Heart left ventricle (tissue), 16 donors: Measurements from ENCODE around the gene BBX. TPM values are rescaled to one million over a fixed set of nuclear protein-coding genes. Genes with fewer than 3 reads are reported as not detected.

Experiments
- ATAC-seq, 4 donors: fragments of 200-7000 bp; cut with Tn5 transposase; one replicate each; pipeline ENCODE4 v1.9.1; 2020 to 2022; ENCODE audit warnings: moderate library complexity in 4 of 4, mild to moderate bottlenecking in 3 of 4, moderate number of reproducible peaks in 1 of 4
- DNase-seq, 5 donors: peaks; one replicate each; pipeline ENCODE4 v3.0.0-alpha.2; 2020
- H3K27ac ChIP-seq, 12 donors: fragments of 200-600 bp; sonication (generic) in 4 of 12; one replicate each; pipeline versions ENCODE4 v1.5.0 to v1.8.0; 2016 to 2022; ENCODE audit warnings: mild to moderate bottlenecking in 2 of 12
- H3K27me3 ChIP-seq, 9 donors: fragments of 200-600 bp; sonication (generic) in 2 of 9; one replicate each; pipeline versions ENCODE4 v1.5.1 to v1.8.0; 2016 to 2022; ENCODE audit warnings: mild to moderate bottlenecking in 3 of 9
- H3K36me3 ChIP-seq, 9 donors: fragments of 200-600 bp; sonication (generic) in 2 of 9; one replicate each; pipeline versions ENCODE4 v1.5.0 to v1.8.0; 2018 to 2022; ENCODE audit warnings: mild to moderate bottlenecking in 2 of 9
- H3K4me1 ChIP-seq, 12 donors: fragments of 200-600 bp; sonication (generic) in 4 of 12; one replicate each; pipeline versions ENCODE4 v1.5.0 to v1.8.0; 2016 to 2022; ENCODE audit warnings: mild to moderate bottlenecking in 3 of 12
- H3K4me3 ChIP-seq, 12 donors: fragments of 200-600 bp; sonication (generic) in 4 of 12; one replicate each; pipeline versions ENCODE4 v1.5.0 to v1.8.0; 2017 to 2022; ENCODE audit warnings: mild to moderate bottlenecking in 9 of 12, moderate library complexity in 4 of 12
- H3K9me3 ChIP-seq, 12 donors: fragments of 200-600 bp; sonication (generic) in 4 of 12; one replicate each; pipeline versions ENCODE4 v1.5.0 to v1.8.0; 2016 to 2022; ENCODE audit warnings: mild to moderate bottlenecking in 1 of 12
- CTCF ChIP-seq, 12 donors: fragments of 200-600 bp; sonication (generic) in 4 of 12; IDR thresholded peaks; one replicate each; pipeline versions ENCODE4 v1.5.0 to v1.8.0; 2018 to 2022; ENCODE audit warnings: antibody characterized with exemption in 12 of 12, mild to moderate bottlenecking in 5 of 12
- POLR2A ChIP-seq, 2 donors: fragments of 450-650 bp; IDR thresholded peaks; one replicate each; pipeline ENCODE4 v1.6.1; 2017; ENCODE audit warnings: antibody characterized with exemption in 2 of 2, mild to moderate bottlenecking in 2 of 2, moderate library complexity in 2 of 2
- WGBS, 4 donors: extraction: QIAGEN DNeasy Blood & Tissue Kit in 2 of 4; methylation state at CpG; one replicate each; pipeline versions ENCODE4 v1.1.5 to v1.1.7; 2013 to 2018; 5-methylcytosine and 5-hydroxymethylcytosine counted together
- intact Hi-C, 10 donors: fragments of 100-400 bp; cut with DNase I; formaldehyde crosslinking; loops; one replicate each; pipeline versions ENCODE4 v1.11.1 to v1.14.2; 2022
- polyA plus RNA-seq, 2 donors: library from polyadenylated mRNA; stranded (reverse); fragments of 200-250 nt; gene quantifications; one replicate each; pipeline ENCODE4 v1.2.3, GENCODE V29; 2013
- total RNA-seq, 9 donors: library from RNA; depleted of rRNA in 2 of 9; stranded (reverse); fragments of >200 nt in 2 of 9; fragmentation: NEBNext Ultra II Directional in 3 of 9; extraction: Animal tissue kit (Norgen Biotek cat#: 25700) in 3 of 9; gene quantifications; one replicate each; pipeline versions ENCODE4 v1.1.0 to v1.2.4, GENCODE V29; 2016 to 2023
- donor health status: ischemic (EF 13 %, LVEDD 7.1; RV severe dilation, severe dysfunction).
- donor health status: healthy with polysubstance abuse.
- donor health status: DM: no; HTN: yes; CAD: no.
- donor health status: DM: no; HTN: no; CAD: no.
- donor health status: ischemic (EF 25% LVEDD 6.9; RV normal size, moderate dysfunction).
- donor health status: ischemic (EF 25% LVEDD 5.7; RV mildly dilated, moderate dysfunction).
- donor health status: healthy.
- donor health status: DM: yes; HTN: yes; CAD: no.
- donor health status: ischemic (EF 35%, LVEDD 5.7; RV mildly dilated, moderate dysfunction).
- donor health status: nonischemic (EF 11% LVEDD 7.7; RV severe dilation, severe dysfunction).
- donor health status: DM: yes; HTN: yes; CAD: no.
- donor health status: PGD.
- donor health status: ischemic (EF 29% LVEDD 5.4; RV normal size, mild dysfunction).
- donor health status: nonischemic (EF 23%, LVEDD 6.1; RV moderate dilation, normal function).

Gene BBX
- total and polyA plus RNA-seq, 11 donors = 9.1 to 60.5 (median 46.8) TPM

DNA sequence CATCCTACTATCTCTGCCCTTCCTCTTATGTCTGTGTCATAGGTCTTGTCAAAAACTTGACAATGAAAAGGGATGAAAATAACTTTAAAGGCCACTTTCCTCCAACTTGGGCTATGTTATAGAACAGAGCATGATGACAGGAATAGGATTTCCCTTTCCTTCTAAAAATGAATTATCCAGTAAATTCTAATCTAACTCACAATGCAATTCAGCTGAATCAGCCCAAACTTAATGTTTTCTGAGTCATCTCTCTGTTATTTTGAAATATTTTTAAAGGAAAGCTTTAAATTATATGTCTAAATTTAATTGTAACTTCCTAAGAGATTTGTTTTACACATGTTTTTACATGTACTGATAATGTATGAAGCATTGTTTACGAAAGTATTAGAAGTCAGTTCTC, 258.5 kb downstream of the BBX start:
- no peak for TF ChIP-seq POLR2A (IDR thresholded peaks at IDR 0.05)
- TF ChIP-seq CTCF (IDR thresholded peaks at IDR 0.05) = no peak
- Histone ChIP-seq H3K4me3 (no peak overlapping the region), H3K4me1 (no peaks in the 10 kb centered on the region), H3K27me3 (no peaks in the 10 kb centered on the region), H3K9me3 (no peaks in the 10 kb centered on the region), H3K27ac (no peak overlapping the region), H3K36me3 (peaks cover 0 to 81% (median 40%) of the 10 kb centered on the region in 9 donors)
- ATAC-seq (no peak), DNase-seq (no peak)
- intact Hi-C loops = no loop called here
- WGBS, 4 donors = 90 to 99% (median 96%) methylated on average over 1 of the region's 1 CpG

- TF ChIP-seq POLR2A (IDR thresholded peaks at IDR 0.05) (no peak), CTCF (IDR thresholded peaks at IDR 0.05) (no peak)
- ATAC-seq (no peak), DNase-seq (no peak)
- peaks cover 0 to 76% (median 35%) of the 10 kb centered on the region in 9 donors for H3K36me3 ChIP-seq
- H3K4me3 ChIP-seq = no peak overlapping the region
- H3K27ac ChIP-seq = no peak overlapping the region
- no peaks in the 10 kb centered on the region for H3K9me3 ChIP-seq
- intact Hi-C loops = no loop called here
- WGBS, 4 donors = 95 to 98% (median 96%) methylated on average over 2 of the region's 2 CpGs
- H3K4me1 ChIP-seq = no peaks in the 10 kb centered on the region
- H3K27me3 ChIP-seq = no peaks in the 10 kb centered on the region
Observed at GRCh38 chr3:107782054-107782453, 259.3 kb downstream of the BBX start.

DNA sequence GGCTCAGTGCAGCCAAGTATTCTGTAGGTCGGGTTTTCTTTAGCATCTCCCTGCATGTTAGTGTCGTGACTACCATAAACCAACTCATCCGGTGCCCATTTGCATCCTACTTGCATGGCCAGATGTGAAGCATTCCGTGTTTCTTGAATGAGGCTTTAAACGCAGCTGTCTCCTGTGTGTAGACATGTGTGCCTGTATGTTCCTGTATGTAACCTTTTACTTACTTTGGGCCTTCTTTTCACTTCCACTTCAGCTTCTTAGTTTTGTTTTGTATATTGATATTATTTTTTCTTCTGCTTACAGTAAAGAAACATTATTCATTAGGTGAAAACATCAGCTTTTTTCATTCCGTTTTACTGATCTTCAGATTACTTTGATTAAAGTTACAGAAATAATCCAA, 267.9 kb downstream of the BBX start:
- H3K36me3 ChIP-seq = peaks cover 0 to 63% (median 34%) of the 10 kb centered on the region in 9 donors
- H3K4me1 ChIP-seq = peaks cover 0 to 3% (median 0%) of the 10 kb centered on the region in 12 donors
- TF ChIP-seq CTCF (IDR thresholded peaks at IDR 0.05) (no peak), POLR2A (IDR thresholded peaks at IDR 0.05) (no peak)
- no peak overlapping the region for H3K27ac ChIP-seq
- WGBS, 4 donors = 94 to 98% (median 95%) methylated on average over 6 of the region's 6 CpGs
- DNase-seq (no peak), ATAC-seq (no peak)
- no peaks in the 10 kb centered on the region for H3K9me3 ChIP-seq
- H3K4me3 ChIP-seq = no peak overlapping the region
- intact Hi-C loops = no loop called here
- no peaks in the 10 kb centered on the region for H3K27me3 ChIP-seq

DNA sequence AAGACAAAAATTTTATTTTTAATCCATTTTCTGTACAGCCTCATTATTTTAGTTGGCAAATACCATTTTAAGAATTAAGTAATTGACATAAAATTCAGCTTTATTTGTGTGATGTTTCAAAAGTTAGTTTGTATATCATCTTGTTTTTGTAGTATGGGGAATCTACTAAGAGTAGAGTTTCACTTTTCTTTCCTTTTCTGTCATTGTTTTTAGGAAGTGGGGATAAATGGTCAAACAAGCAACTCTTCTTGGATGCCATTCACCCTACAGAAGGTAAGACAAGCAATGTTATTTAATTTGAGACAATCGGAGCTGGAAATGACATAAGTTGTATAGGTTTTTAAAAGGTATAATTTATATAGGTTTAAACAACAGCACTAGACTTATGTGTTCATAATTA, 268.3 kb downstream of the BBX start:
- intact Hi-C loops = no loop called here
- Histone ChIP-seq H3K4me1 (peaks cover 0 to 8% (median 0%) of the 10 kb centered on the region in 12 donors), H3K27ac (no peak overlapping the region), H3K9me3 (no peaks in the 10 kb centered on the region), H3K4me3 (no peak overlapping the region), H3K36me3 (peaks cover 0 to 60% (median 34%) of the 10 kb centered on the region in 9 donors), H3K27me3 (no peaks in the 10 kb centered on the region)
- ATAC-seq (no peak), DNase-seq (no peak)
- TF ChIP-seq CTCF (IDR thresholded peaks at IDR 0.05) (no peak), POLR2A (IDR thresholded peaks at IDR 0.05) (no peak)
- WGBS, 4 donors = 90 to 100% (median 96%) methylated on average over 1 of the region's 1 CpG
